Osteoblast (primary cell): Measurements from ENCODE around the gene AOC3. TPM values are rescaled to one million over a fixed set of nuclear protein-coding genes. Genes with fewer than 3 reads are reported as not detected.
A peak's percentile ranks its signal among the peaks of the same experiment; 100 is the strongest.

Source experiments
- DNase-seq: peaks from one replicate; pipeline ENCODE4 v3.0.0; 2011; ENCODE audit warnings: low spot score, mixed read lengths; ENCODE audit not compliant: insufficient read length; ENCODE audit errors: missing footprints
- H2AFZ ChIP-seq: 2 replicates; pipeline ENCODE4 v1.6.0; 2011; ENCODE audit warnings: mild to moderate bottlenecking, low read length
- H3K27ac ChIP-seq: 2 replicates; pipeline ENCODE4 v1.5.1; 2011; ENCODE audit warnings: mild to moderate bottlenecking, low read depth, low read length, moderate library complexity
- H3K27me3 ChIP-seq: 2 replicates; pipeline ENCODE4 v1.6.0; 2012; ENCODE audit warnings: mild to moderate bottlenecking, control low read depth, inconsistent platforms, low read length, moderate library complexity; ENCODE audit not compliant: insufficient read depth
- H3K36me3 ChIP-seq: 2 replicates; pipeline ENCODE4 v1.5.1; 2011; ENCODE audit warnings: mild to moderate bottlenecking, low read length, control low read depth, moderate library complexity; ENCODE audit not compliant: insufficient read depth
- H3K4me1 ChIP-seq: 2 replicates; pipeline ENCODE4 v1.5.1; 2011; ENCODE audit warnings: mild to moderate bottlenecking, low read length, control low read depth, moderate library complexity; ENCODE audit not compliant: insufficient read depth
- H3K4me2 ChIP-seq: 2 replicates; pipeline ENCODE4 v1.6.0; 2011; ENCODE audit warnings: mild to moderate bottlenecking, low read length; ENCODE audit not compliant: insufficient read depth
- H3K4me3 ChIP-seq: fragments of 200-600 bp; sonication (generic); 3 replicates; pipeline ENCODE4 v1.5.1; 2012; ENCODE audit warnings: mild to moderate bottlenecking, low read length, inconsistent platforms; ENCODE audit not compliant: insufficient read depth
- H3K79me2 ChIP-seq: 2 replicates; pipeline ENCODE4 v1.6.0; 2012; ENCODE audit warnings: mild to moderate bottlenecking, low read length, control low read depth, inconsistent platforms; ENCODE audit not compliant: insufficient read depth
- H3K9me3 ChIP-seq: 2 replicates; pipeline ENCODE4 v1.5.1; 2011; ENCODE audit warnings: low read depth, low read length, control low read depth
- H4K20me1 ChIP-seq: 2 replicates; pipeline ENCODE4 v1.6.0; 2012; ENCODE audit warnings: mild to moderate bottlenecking, low read length, control low read depth; ENCODE audit not compliant: insufficient read depth
- CTCF ChIP-seq: IDR thresholded peaks from 2 replicates; pipeline ENCODE4 v1.5.1; 2011; ENCODE audit warnings: mild to moderate bottlenecking, low read depth, low read length, moderate library complexity; ENCODE audit errors: extremely low read depth
- total RNA-seq: library from RNA; depleted of rRNA; stranded (reverse); fragments of >200 nt; gene quantifications from 2 replicates; pipeline ENCODE4 v1.2.3, GENCODE V29; 2012

AOC3 gene
- total RNA-seq, 1 donor, result not detected

GRCh38 chr17:42886283-42887176 is 35.5 kb downstream of the AOC3 start:
- Histone ChIP-seq H3K4me3 (no peak overlapping the region), H3K4me2 (no peak overlapping the region), H3K27me3 (no peaks in the 10 kb centered on the region), H3K27ac (no peak overlapping the region), H3K4me1 (no peaks in the 10 kb centered on the region), H4K20me1 (no peaks in the 10 kb centered on the region), H2AFZ (no peak overlapping the region), H3K36me3 (no peaks in the 10 kb centered on the region), H3K9me3 (no peaks in the 10 kb centered on the region), H3K79me2 (no peaks in the 10 kb centered on the region)
- DNase-seq, result no peak
- TF ChIP-seq CTCF, result no peak

- Histone ChIP-seq H3K4me1 (no peaks in the 10 kb centered on the region), H3K27me3 (peaks cover 2% of the 10 kb centered on the region)
Measured at GRCh38 chr17:42889809-42890208, 38.8 kb downstream of the AOC3 start.

GRCh38 chr17:42891539-42892152 is 40.6 kb downstream of the AOC3 start:
- Histone ChIP-seq H4K20me1 (no peaks in the 10 kb centered on the region), H3K9me3 (no peaks in the 10 kb centered on the region), H3K4me2 (no peak overlapping the region), H3K27ac (no peak overlapping the region), H3K27me3 (peaks cover 2% of the 10 kb centered on the region), H3K79me2 (no peaks in the 10 kb centered on the region), H2AFZ (peak overlapping the region; percentile 57), H3K4me1 (no peaks in the 10 kb centered on the region), H3K36me3 (no peaks in the 10 kb centered on the region), H3K4me3 (no peak overlapping the region)
- DNase-seq, result peak; percentile 81
- no peak for TF ChIP-seq CTCF

More at GRCh38 chr17:42889809-42890208, 38.8 kb downstream of the AOC3 start:
- no peaks in the 10 kb centered on the region for H3K79me2 ChIP-seq
- TF ChIP-seq CTCF, result no peak
- H2AFZ ChIP-seq, result no peak overlapping the region
- H3K36me3 ChIP-seq, result no peaks in the 10 kb centered on the region
- H4K20me1 ChIP-seq, result no peaks in the 10 kb centered on the region
- DNase-seq, result no peak
- no peak overlapping the region for H3K27ac ChIP-seq
- H3K4me2 ChIP-seq, result no peak overlapping the region
- no peak overlapping the region for H3K4me3 ChIP-seq
- no peaks in the 10 kb centered on the region for H3K9me3 ChIP-seq

- Histone ChIP-seq H3K4me3 (no peak overlapping the region), H3K27ac (no peak overlapping the region), H3K4me1 (no peaks in the 10 kb centered on the region), H3K4me2 (peak overlapping the region; percentile 3), H3K36me3 (no peaks in the 10 kb centered on the region), H2AFZ (peak overlapping the region; percentile 46), H3K27me3 (peaks cover 2% of the 10 kb centered on the region), H3K79me2 (no peaks in the 10 kb centered on the region), H4K20me1 (no peaks in the 10 kb centered on the region), H3K9me3 (no peaks in the 10 kb centered on the region)
- no peak for DNase-seq
- TF ChIP-seq CTCF, result no peak
Measured at GRCh38 chr17:42893359-42893758, 42.4 kb downstream of the AOC3 start.
